ENCODE data around the gene ROM1. TPM values are rescaled to one million over a fixed set of nuclear protein-coding genes. Genes with fewer than 3 reads are reported as not detected.
A peak's percentile ranks its signal among the peaks of the same experiment; 100 is the strongest.

Gene ROM1
- total RNA-seq, 6 donors from 2014 or later: 3.1 to 9.2 (median 5.2) TPM

- 57 to 59% methylated on average over 12 to 13 of the region's 13 CpGs for WGBS, 2 donors
- peak; percentile 31 to 54 for ATAC-seq (ENCODE audit: low FRiP score in 2 of 2)
- Histone ChIP-seq H3K9me3 (no peaks in the 10 kb centered on the region), H3K27me3 (no peaks in the 10 kb centered on the region), H3K4me1 (peaks cover 30 to 46% (median 34%) of the 10 kb centered on the region in 4 donors), H3K4me3 (no peak overlapping the region), H3K36me3 (peaks cover 27 to 55% (median 52%) of the 10 kb centered on the region in 4 donors), H3K27ac (peak overlapping the region in 2 of 4 donors; percentile 94 to 97)
- DNase-seq: peak in 1 of 2 donors; percentile 87
- TF ChIP-seq EP300 (IDR thresholded peaks at IDR 0.05): no peak
- no peak for TF ChIP-seq POLR2AphosphoS5 (IDR thresholded peaks at IDR 0.05)
- TF ChIP-seq CTCF (IDR thresholded peaks at IDR 0.05): peak; percentile 40 to 64 (median 51)
Observed at GRCh38 chr11:62593434-62594044, 19.5 kb upstream of the ROM1 start.

GRCh38 chr11:62595124-62595523, 17.9 kb upstream of the ROM1 start:
- ATAC-seq (ENCODE audit: low FRiP score in 2 of 2): no peak
- DNase-seq: no peak
- Histone ChIP-seq H3K4me3 (no peak overlapping the region), H3K4me1 (peaks cover 43 to 50% (median 44%) of the 10 kb centered on the region in 4 donors), H3K36me3 (peaks cover 27 to 51% (median 50%) of the 10 kb centered on the region in 4 donors), H3K27ac (no peak overlapping the region), H3K27me3 (no peaks in the 10 kb centered on the region), H3K9me3 (no peaks in the 10 kb centered on the region)
- TF ChIP-seq EP300 (IDR thresholded peaks at IDR 0.05) (no peak), POLR2AphosphoS5 (IDR thresholded peaks at IDR 0.05) (no peak), POLR2A (IDR thresholded peaks at IDR 0.05) (no peak), CTCF (IDR thresholded peaks at IDR 0.05) (no peak)
- 88 to 93% methylated on average over 8 of the region's 8 CpGs for WGBS, 2 donors

- 40 to 74% methylated on average over 3 to 7 of the region's 7 CpGs for WGBS, 2 donors
Observed at GRCh38 chr11:62599069-62599696, 13.9 kb upstream of the ROM1 start.

GRCh38 chr11:62599901-62600300, 13.2 kb upstream of the ROM1 start:
- Histone ChIP-seq H3K4me1 (peaks cover 32 to 44% (median 36%) of the 10 kb centered on the region in 4 donors), H3K27ac (peak overlapping the region; percentile 44 to 100 (median 76)), H3K27me3 (no peaks in the 10 kb centered on the region), H3K4me3 (peak overlapping the region; percentile 59 to 91 (median 80)), H3K9me3 (no peaks in the 10 kb centered on the region), H3K36me3 (peaks cover 20 to 53% (median 42%) of the 10 kb centered on the region in 4 donors)
- 41 to 59% methylated on average over 5 of the region's 5 CpGs for WGBS, 2 donors
- DNase-seq (no peak), ATAC-seq (ENCODE audit: low FRiP score in 2 of 2) (no peak)
- TF ChIP-seq CTCF (IDR thresholded peaks at IDR 0.05): no peak
- no peak for TF ChIP-seq POLR2AphosphoS5 (IDR thresholded peaks at IDR 0.05)
- no peak for TF ChIP-seq POLR2A (IDR thresholded peaks at IDR 0.05)
- no peak for TF ChIP-seq EP300 (IDR thresholded peaks at IDR 0.05)

More at GRCh38 chr11:62599069-62599696, 13.9 kb upstream of the ROM1 start:
- H3K27me3 ChIP-seq: no peaks in the 10 kb centered on the region
- no peaks in the 10 kb centered on the region for H3K9me3 ChIP-seq
- H3K27ac ChIP-seq: peak overlapping the region; percentile 45 to 100 (median 76)
- DNase-seq (peak in 1 of 2 donors; percentile 91), ATAC-seq (ENCODE audit: low FRiP score in 2 of 2) (peak; percentile 82 to 88)
- peaks cover 32 to 44% (median 36%) of the 10 kb centered on the region in 4 donors for H3K4me1 ChIP-seq
- peaks cover 21 to 54% (median 45%) of the 10 kb centered on the region in 4 donors for H3K36me3 ChIP-seq
- H3K4me3 ChIP-seq: peak overlapping the region in 2 of 4 donors; percentile 76 to 85
- peak; percentile 50 to 76 for TF ChIP-seq POLR2AphosphoS5 (IDR thresholded peaks at IDR 0.05)
- TF ChIP-seq CTCF (IDR thresholded peaks at IDR 0.05): no peak
- TF ChIP-seq POLR2A (IDR thresholded peaks at IDR 0.05): peak in 1 of 4 donors; percentile 9
- no peak for TF ChIP-seq EP300 (IDR thresholded peaks at IDR 0.05)
